T-helper 22 cell (primary cell): Measurements from ENCODE around the gene ICAM4.
A peak's percentile ranks its signal among the peaks of the same experiment; 100 is the strongest.
"Not testable (repeated sequence)": the region's sequence is repeated elsewhere in the genome, so short reads cannot be mapped to it uniquely, and the experiment has no call there.

Source experiments
- DNase-seq: peaks from one replicate; pipeline ENCODE4 v3.0.0-alpha.2; 2020; ENCODE audit warnings: low read depth

Gene ICAM4

GRCh38 chr19:10318807-10319682 is 32.3 kb downstream of the ICAM4 start:
- no peak for DNase-seq

GRCh38 chr19:10320602-10321416 is 34.1 kb downstream of the ICAM4 start:
- no peak for DNase-seq

GRCh38 chr19:10321417-10321797 is 34.7 kb downstream of the ICAM4 start:
- no peak for DNase-seq

- no peak for DNase-seq
Observed at GRCh38 chr19:10321874-10322835, 35.4 kb downstream of the ICAM4 start.

- DNase-seq, result no peak
Observed at GRCh38 chr19:10325732-10326131, 39.0 kb downstream of the ICAM4 start.

- no peak for DNase-seq
Observed at GRCh38 chr19:10327793-10328192, 41.0 kb downstream of the ICAM4 start.

GRCh38 chr19:10328558-10329429 is 42.0 kb downstream of the ICAM4 start:
- no peak for DNase-seq

GRCh38 chr19:10329555-10329954 is 42.8 kb downstream of the ICAM4 start:
- no peak for DNase-seq

GRCh38 chr19:10332158-10332964 is 45.6 kb downstream of the ICAM4 start:
- no peak for DNase-seq

- peak; percentile 97 for DNase-seq
Observed at GRCh38 chr19:10332965-10333757, 46.4 kb downstream of the ICAM4 start, which contains the start of gene RAVER1. TSS of gene RAVER1 (minus strand) at chr19:10333529. CDS start at chr19:10333507, 22 bp downstream.

GRCh38 chr19:10333758-10334587 is 47.2 kb downstream of the ICAM4 start:
- DNase-seq, result no peak

GRCh38 chr19:10334588-10335351 is 48.0 kb downstream of the ICAM4 start:
- no peak for DNase-seq

- no peak for DNase-seq
Observed at GRCh38 chr19:10335352-10335985, 48.7 kb downstream of the ICAM4 start.

GRCh38 chr19:10336725-10337124 is 50.0 kb downstream of the ICAM4 start:
- DNase-seq, result not testable (repeated sequence)
